ENCODE results near the gene OR1D5. TPM values are rescaled to one million over a fixed set of nuclear protein-coding genes. Genes with fewer than 3 reads are reported as not detected.
"Not testable (repeated sequence)": the region's sequence is repeated elsewhere in the genome, so short reads cannot be mapped to it uniquely, and the experiment has no call there.

OR1D5 gene
- total RNA-seq, 1 donor from 2014 or later, result not detected

GRCh38 chr17:3032258-3033247, 30.9 kb downstream of the OR1D5 start:
- ATAC-seq (no peak), DNase-seq (ENCODE audit: low spot score) (peak; percentile 40)

DNA sequence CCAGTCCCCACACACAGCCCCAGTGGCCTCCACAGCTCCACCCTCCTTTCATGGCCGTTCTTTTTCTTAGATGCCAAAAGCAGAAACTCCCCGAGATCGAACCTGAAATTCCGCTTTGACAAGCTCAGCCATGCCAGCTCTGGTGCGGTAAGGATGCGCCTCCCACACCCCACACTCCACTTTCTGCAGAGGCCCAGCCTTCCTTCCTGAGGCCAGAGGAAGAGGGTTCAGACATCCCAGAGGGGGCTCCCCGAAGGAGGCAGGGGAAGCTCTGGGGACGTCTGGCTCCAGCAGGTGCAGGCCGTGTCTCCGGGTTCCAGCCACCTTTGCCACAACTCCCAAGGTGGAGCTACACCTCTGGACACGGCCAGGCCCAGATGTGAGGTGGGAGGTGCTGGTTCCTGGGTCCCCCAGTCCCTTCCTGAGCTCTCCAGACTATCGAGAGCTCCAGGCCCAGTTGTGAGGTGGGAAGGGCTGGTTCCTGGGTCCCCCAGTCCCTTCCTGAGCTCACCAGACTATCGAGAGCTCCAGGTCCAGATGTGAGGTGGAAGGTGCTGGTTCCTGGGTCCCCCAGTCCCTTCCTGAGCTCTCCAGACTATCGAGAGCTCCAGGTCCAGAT, 32.4 kb downstream of the OR1D5 start:
- ATAC-seq, result not testable (repeated sequence)
- DNase-seq (ENCODE audit: low spot score), result peak; percentile 34

DNA sequence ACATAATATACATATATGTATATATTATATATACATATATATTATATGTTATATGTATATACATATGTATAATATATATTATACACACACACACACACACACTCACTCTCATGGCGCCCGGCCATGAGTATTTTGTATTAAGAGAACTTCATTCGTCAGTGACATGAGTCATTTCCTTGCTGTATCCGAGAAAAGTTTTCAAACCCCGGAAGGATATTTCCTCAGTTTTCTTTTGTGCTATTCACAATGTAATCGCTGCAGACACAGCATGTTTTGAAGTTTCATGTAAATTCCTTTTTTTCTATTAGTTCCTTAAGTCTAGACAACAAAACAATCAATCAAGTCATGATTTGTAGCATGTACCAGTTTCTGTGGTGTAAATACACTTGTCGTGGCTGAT, 33.3 kb downstream of the OR1D5 start:
- DNase-seq (ENCODE audit: low spot score) (peak; percentile 37), ATAC-seq (peak; percentile 14)

- DNase-seq (ENCODE audit: low spot score) (peak; percentile 35), ATAC-seq (no peak)
Measured at GRCh38 chr17:3029213-3029913, 34.0 kb downstream of the OR1D5 start.

GRCh38 chr17:3027786-3028532, 35.4 kb downstream of the OR1D5 start:
- DNase-seq (ENCODE audit: low spot score) (no peak), ATAC-seq (no peak)

- ATAC-seq (no peak), DNase-seq (ENCODE audit: low spot score) (no peak)
Measured at GRCh38 chr17:3026856-3027751, 36.3 kb downstream of the OR1D5 start.

DNA sequence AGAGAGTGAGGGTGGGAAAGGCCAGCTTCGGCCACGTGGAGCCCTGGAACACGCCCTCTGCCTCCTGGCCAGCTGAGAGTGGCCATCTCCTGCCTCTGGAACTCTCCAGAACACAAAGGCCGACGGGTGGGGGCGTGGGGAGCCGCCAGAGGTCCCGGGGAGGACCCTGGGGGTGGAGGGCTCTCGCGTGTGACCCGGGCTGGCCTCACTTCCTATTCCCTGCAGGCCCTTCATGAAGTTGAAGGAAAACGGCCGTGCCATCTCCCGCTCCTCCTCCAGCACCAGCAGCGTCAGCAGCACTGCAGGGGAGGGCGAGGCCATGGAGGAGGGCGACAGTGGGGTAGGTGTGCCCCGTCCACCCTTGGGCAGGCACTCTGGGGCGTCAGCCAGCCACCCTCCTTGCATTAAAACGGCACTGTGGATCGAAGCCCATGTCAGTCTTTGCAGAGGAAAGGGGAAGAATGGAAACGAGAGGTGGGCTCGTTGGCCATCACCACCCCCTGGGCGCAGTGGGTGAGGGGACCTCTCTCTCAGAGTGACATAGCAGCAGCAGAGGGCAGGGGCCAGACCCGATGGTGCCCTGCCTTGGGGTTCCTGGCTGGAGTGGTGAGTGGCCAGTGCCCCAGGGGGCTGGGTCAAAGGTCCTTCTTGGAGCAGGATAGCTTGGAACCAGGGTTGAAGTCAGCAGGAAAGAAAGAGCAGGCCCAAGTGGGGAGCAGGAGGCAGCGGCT, 37.1 kb downstream of the OR1D5 start:
- ATAC-seq, result no peak

GRCh38 chr17:3025421-3026124, 37.8 kb downstream of the OR1D5 start:
- ATAC-seq, result no peak

More for the DNA sequence above, 37.1 kb downstream of the OR1D5 start:
- no peak for DNase-seq (ENCODE audit: low spot score)

DNA sequence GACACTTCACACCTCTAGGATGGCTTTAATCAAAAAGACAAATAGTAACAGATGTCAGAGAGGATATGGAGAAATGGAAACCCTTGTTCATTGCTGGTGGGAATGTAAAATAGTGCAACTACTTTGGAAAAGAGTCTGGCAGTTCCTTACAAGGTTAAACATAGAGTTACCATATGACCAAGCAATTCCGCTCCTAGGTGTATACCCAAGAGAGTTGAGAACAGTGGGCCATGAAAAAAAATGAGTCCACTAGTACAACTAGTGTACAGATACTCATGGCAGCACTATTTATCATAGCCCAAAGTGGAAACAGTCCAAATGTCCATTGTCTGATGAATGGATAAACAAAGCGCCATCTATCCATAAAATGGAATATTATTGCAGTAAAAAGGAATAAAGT, 39.1 kb downstream of the OR1D5 start:
- ATAC-seq (no peak), DNase-seq (ENCODE audit: low spot score) (no peak)

More at GRCh38 chr17:3025421-3026124, 37.8 kb downstream of the OR1D5 start:
- DNase-seq (ENCODE audit: low spot score), result no peak

DNA sequence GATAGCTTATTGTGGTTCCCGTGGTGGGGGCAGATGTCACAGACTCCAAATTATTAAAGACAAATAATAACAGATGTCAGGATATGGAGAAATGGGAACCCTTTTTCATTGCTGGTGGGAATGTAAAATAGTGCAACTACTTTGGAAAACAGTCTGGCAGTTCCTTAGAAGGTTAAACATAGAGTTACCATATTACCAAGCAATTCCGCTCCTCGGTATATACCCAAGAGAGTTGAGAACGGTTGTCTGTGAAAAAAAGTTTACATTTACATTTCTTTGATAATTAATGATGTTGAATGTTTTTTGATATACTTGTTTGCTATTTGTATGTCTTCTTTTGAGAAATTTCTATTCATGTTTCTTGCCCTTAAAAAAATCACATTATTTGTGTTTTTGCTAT, 41.2 kb downstream of the OR1D5 start:
- no peak for ATAC-seq

GRCh38 chr17:3020381-3020780, 43.0 kb downstream of the OR1D5 start:
- DNase-seq (ENCODE audit: low spot score), result no peak
- ATAC-seq, result no peak

More for the DNA sequence above, 41.2 kb downstream of the OR1D5 start:
- no peak for DNase-seq (ENCODE audit: low spot score)

DNA sequence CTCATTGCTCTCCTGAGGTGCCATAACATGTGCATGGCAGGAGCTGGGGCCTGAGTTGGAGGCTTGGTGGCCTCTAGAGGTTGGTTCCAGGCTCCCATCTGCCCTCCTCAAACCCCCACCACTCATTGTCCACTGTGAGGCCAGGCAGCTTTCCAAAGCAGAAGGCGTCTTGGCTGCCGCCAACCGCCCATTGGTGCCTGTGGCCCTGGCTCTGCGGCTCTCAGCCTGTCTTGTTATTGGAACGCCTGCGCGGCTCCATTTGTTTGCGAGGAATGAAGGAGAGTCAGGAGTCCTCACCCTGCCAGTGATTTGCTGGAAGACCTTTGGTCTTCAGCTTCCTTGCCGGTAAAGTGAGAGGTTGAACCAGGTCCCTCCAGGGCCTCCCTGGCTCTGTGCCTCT, 43.6 kb downstream of the OR1D5 start:
- DNase-seq (ENCODE audit: low spot score) (no peak), ATAC-seq (no peak)

DNA sequence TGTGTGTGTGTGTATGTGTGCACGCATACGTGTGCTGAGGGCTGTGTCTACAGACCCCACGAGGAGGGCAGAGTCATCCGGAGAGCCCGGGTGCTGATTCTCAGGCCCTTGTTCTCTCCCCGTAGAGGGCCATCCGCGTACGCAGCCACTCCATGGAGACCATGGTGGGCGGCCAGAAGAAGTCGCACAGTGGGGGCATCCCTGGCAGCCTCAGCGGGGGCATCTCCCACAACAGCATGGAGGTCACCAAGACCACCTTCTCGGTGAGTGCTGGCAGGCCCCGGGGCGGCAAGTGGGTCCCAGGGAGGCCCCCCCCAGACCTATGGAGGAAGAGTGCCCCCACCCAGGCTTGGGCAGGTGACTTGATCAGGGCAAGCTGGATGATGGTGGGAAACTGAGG, 45.5 kb downstream of the OR1D5 start:
- DNase-seq (ENCODE audit: low spot score), result no peak
- no peak for ATAC-seq

DNA sequence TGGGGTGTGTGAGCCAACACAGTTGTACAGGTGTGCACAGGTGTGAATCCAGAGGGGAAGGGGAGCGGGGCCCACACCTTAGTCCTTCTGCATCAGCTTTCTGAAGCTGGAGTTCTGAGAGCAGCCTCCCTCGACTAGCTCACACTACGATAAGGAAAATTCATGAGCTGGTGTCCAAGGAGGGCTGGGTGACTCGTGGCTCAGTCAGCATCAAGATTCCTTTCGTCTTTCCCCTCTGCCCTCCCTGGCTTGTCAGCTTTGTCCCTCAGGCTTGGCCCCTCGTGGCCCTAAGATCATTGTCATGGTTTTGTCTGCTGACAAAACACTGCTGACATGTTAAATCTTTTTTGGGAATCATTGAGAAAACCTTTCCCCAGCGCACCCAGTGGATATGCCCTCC, 47.5 kb downstream of the OR1D5 start:
- DNase-seq (ENCODE audit: low spot score) (no peak), ATAC-seq (no peak)

GRCh38 chr17:3012926-3013581, 50.4 kb downstream of the OR1D5 start:
- ATAC-seq (peak; percentile 98), DNase-seq (ENCODE audit: low spot score) (peak; percentile 77)

All from left lobe of liver (tissue), 2 donors.